A673 (cell line): ENCODE data around the gene TSPAN7. TPM values are rescaled to one million over a fixed set of nuclear protein-coding genes. Genes with fewer than 3 reads are reported as not detected.

Experiments used
- BruUV-seq: library from RNA; stranded (reverse); fragments of 400-500 nt; replicated peaks from 2 replicates; lab custom pipeline; 2021; lab: Mats Ljungman, UMichigan
- CTCF ChIA-PET: fragments of 300-600 bp; sonication (Branson Sonifier 250); formaldehyde crosslinking; loops from one replicate; lab custom pipeline; 2022; ENCODE audit warnings: antibody characterized with exemption; lab: Charles Lee
- POLR2A ChIA-PET: fragments of 300-600 bp; sonication (Branson Sonifier 250); formaldehyde crosslinking; loops from one replicate; lab custom pipeline; 2022; ENCODE audit warnings: antibody characterized with exemption; ENCODE audit not compliant: low non-redundant PET; lab: Charles Lee
- DNase-seq: peaks from one replicate; pipeline ENCODE4 v3.0.0-alpha.2; 2015; ENCODE audit warnings: low spot score
- H3K27ac ChIP-seq: fragments of 200-600 bp; sonication (generic); 2 replicates; pipeline ENCODE4 v1.5.1; 2016; ENCODE audit warnings: mixed run types, low read depth, mild to moderate bottlenecking, mixed read lengths, antibody characterized with exemption, low read length; ENCODE audit not compliant: poor library complexity, severe bottlenecking
- H3K27me3 ChIP-seq: fragments of 200-600 bp; sonication (generic); replicated peaks from 2 replicates; pipeline ENCODE4 v1.6.1; 2017; ENCODE audit warnings: mixed run types, low read depth, mild to moderate bottlenecking, mixed read lengths, antibody characterized with exemption, low read length; ENCODE audit not compliant: insufficient read depth, poor library complexity
- H3K36me3 ChIP-seq: fragments of 200-600 bp; sonication (generic); 2 replicates; pipeline ENCODE4 v1.6.1; 2016; ENCODE audit warnings: mixed run types, mild to moderate bottlenecking, mixed read lengths, antibody characterized with exemption, low read length; ENCODE audit not compliant: insufficient read depth, poor library complexity, severe bottlenecking
- H3K4me1 ChIP-seq: fragments of 200-600 bp; sonication (generic); 2 replicates; pipeline ENCODE4 v1.6.1; 2017; ENCODE audit warnings: mixed run types, mild to moderate bottlenecking, mixed read lengths, antibody characterized with exemption, low read length; ENCODE audit not compliant: insufficient read depth, poor library complexity, severe bottlenecking
- H3K4me3 ChIP-seq: fragments of 200-600 bp; sonication (generic); 2 replicates; pipeline ENCODE4 v1.5.1; 2016; ENCODE audit warnings: low read depth, mixed run types, mild to moderate bottlenecking, mixed read lengths, low read length; ENCODE audit not compliant: poor library complexity, severe bottlenecking
- H3K9me3 ChIP-seq: fragments of 200-600 bp; sonication (generic); 2 replicates; pipeline ENCODE4 v1.6.1; 2016; ENCODE audit warnings: mixed run types, low read depth, mild to moderate bottlenecking, mixed read lengths, antibody characterized with exemption, low read length; ENCODE audit not compliant: poor library complexity, severe bottlenecking
- EZH2 ChIP-seq: fragments of 200-600 bp; sonication (generic); IDR thresholded peaks from 2 replicates; pipeline ENCODE4 v1.6.1; 2017; ENCODE audit warnings: borderline replicate concordance, low read depth, mild to moderate bottlenecking, mixed read lengths, antibody characterized with exemption, low read length; ENCODE audit not compliant: poor library complexity, severe bottlenecking
- intact Hi-C: fragments of 100-400 bp; cut with micrococcal nuclease; formaldehyde crosslinking; loops from one replicate; pipeline ENCODE4 v1.10.0; 2022; ENCODE audit not compliant: unreplicated experiment
- total RNA-seq: library from RNA; stranded (reverse); gene quantifications from 2 replicates; pipeline ENCODE4 v1.2.3, GENCODE V29; 2021
- TF ChIP-seq, protein P1 (sequence below): fragments of 300-800, 200-600 bp; sonication (generic); conservative IDR thresholded peaks from 2 replicates; pipeline ENCODE4 v1.5.1; 2017; ENCODE audit warnings: low read depth, mild to moderate bottlenecking, antibody characterized with exemption, low read length, moderate library complexity, mixed read lengths

The TSPAN7 gene
- total RNA-seq, 1 experiment from 2014 or later: 0.26 TPM

DNA sequence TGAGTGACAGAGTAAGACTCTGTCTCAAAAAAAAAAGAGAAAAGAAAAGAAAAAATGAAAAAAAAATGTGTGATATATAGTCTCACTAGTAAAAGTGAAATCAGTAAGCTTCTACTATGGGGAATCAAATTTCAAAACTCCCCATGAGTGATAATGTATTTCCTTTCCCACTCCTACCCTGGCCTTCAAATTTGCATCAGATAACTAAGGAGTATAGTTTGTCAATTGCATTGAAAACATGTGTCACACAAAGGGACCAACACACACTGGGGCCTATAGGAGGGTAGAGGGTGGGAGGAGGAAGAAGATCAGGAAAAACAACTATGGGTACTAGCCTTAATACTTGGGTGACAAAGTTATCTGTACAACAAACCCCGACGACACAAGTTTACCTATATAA, 118.4 kb downstream of the TSPAN7 start:
- no TSS peak for BruUV-seq
- no peak for DNase-seq
- Histone ChIP-seq H3K27me3 (no peaks in the 10 kb centered on the region), H3K27ac (no peak overlapping the region), H3K4me1 (no peaks in the 10 kb centered on the region), H3K9me3 (no peaks in the 10 kb centered on the region), H3K36me3 (no peaks in the 10 kb centered on the region), H3K4me3 (no peak overlapping the region)
- ChIA-PET CTCF (no interaction called here), POLR2A (no interaction called here)
- TF ChIP-seq EZH2: no peak
- TF ChIP-seq, protein P1, sequence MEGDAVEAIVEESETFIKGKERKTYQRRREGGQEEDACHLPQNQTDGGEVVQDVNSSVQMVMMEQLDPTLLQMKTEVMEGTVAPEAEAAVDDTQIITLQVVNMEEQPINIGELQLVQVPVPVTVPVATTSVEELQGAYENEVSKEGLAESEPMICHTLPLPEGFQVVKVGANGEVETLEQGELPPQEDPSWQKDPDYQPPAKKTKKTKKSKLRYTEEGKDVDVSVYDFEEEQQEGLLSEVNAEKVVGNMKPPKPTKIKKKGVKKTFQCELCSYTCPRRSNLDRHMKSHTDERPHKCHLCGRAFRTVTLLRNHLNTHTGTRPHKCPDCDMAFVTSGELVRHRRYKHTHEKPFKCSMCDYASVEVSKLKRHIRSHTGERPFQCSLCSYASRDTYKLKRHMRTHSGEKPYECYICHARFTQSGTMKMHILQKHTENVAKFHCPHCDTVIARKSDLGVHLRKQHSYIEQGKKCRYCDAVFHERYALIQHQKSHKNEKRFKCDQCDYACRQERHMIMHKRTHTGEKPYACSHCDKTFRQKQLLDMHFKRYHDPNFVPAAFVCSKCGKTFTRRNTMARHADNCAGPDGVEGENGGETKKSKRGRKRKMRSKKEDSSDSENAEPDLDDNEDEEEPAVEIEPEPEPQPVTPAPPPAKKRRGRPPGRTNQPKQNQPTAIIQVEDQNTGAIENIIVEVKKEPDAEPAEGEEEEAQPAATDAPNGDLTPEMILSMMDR: no peak
- intact Hi-C loops: no loop called here

DNA sequence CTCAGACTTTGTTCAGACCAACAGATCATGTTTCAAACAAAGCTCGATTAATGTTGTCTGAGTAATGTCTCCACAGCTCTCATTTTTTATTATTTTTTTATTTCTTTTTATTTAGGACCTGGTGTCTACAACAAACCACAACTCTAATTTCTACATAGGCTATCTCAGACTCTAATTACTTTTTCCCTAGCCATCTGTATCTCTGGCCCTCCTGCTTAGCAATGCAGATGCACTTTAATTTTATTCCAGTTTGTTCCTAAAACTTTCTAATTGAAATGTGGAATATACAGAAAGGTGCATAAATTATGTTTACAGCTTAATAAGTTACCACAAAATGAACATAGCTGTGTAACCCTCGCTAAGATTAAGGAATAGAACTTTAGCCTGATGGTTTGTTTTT, 120.8 kb downstream of the TSPAN7 start:
- Histone ChIP-seq H3K9me3 (no peaks in the 10 kb centered on the region), H3K27ac (no peak overlapping the region), H3K36me3 (no peaks in the 10 kb centered on the region), H3K4me3 (no peak overlapping the region), H3K4me1 (no peaks in the 10 kb centered on the region), H3K27me3 (no peaks in the 10 kb centered on the region)
- BruUV-seq: no TSS peak
- no peak for DNase-seq
- intact Hi-C loops: no loop called here
- ChIA-PET CTCF (no interaction called here), POLR2A (no interaction called here)
- no peak for TF ChIP-seq EZH2
- TF ChIP-seq, protein P1: no peak

DNA sequence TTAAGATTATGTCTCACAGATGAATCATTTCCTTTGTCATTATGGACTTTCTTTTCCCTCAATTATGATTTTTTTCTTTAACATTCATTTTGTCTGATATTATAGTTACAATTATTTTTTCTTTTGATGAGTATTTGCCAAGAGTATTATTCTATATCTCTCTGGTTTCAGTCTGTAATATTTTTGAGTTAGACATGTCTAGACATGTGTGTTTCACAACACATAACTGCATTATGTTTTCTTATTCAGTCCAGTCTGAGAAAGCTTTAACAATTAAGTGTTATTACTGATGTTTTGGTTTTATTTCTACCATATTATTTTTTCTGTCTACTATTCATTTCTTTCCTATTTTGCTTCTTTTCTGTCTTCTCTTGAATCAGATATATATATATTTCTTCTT, 131.6 kb downstream of the TSPAN7 start:
- no peak for TF ChIP-seq EZH2
- TF ChIP-seq, protein P1: no peak
- Histone ChIP-seq H3K36me3 (no peaks in the 10 kb centered on the region), H3K4me1 (no peaks in the 10 kb centered on the region), H3K4me3 (no peak overlapping the region), H3K27me3 (no peaks in the 10 kb centered on the region), H3K9me3 (no peaks in the 10 kb centered on the region), H3K27ac (no peak overlapping the region)
- ChIA-PET CTCF (no interaction called here), POLR2A (no interaction called here)
- no peak for DNase-seq
- intact Hi-C loops: no loop called here
- no TSS peak for BruUV-seq
